GM18861 (cell line): ENCODE measurements around the gene GORAB.
A peak's percentile ranks its signal among the peaks of the same experiment; 100 is the strongest.

Experiments used
- ATAC-seq: cut with Tn5 transposase; IDR thresholded peaks from one replicate; pipeline ENCODE4 v1.9.1; 2021; ENCODE audit not compliant: unreplicated experiment

The GORAB gene

GRCh38 chr1:170537798-170538503 lies 6.0 kb downstream of the GORAB start:
- no peak for ATAC-seq

- ATAC-seq: no peak
Observed at GRCh38 chr1:170538687-170539086, 6.7 kb downstream of the GORAB start.

- no peak for ATAC-seq
Observed at GRCh38 chr1:170539154-170539553, 7.2 kb downstream of the GORAB start.

GRCh38 chr1:170544624-170545023 lies 12.7 kb downstream of the GORAB start:
- no peak for ATAC-seq

- no peak for ATAC-seq
Observed at GRCh38 chr1:170545476-170545875, 13.5 kb downstream of the GORAB start.

GRCh38 chr1:170547255-170547654 lies 15.3 kb downstream of the GORAB start:
- ATAC-seq: no peak

GRCh38 chr1:170548497-170548896 lies 16.5 kb downstream of the GORAB start:
- ATAC-seq: no peak

GRCh38 chr1:170555370-170555769 lies 23.4 kb downstream of the GORAB start:
- ATAC-seq: no peak

GRCh38 chr1:170556917-170557316 lies 25.0 kb downstream of the GORAB start:
- no peak for ATAC-seq

- ATAC-seq: no peak
Observed at GRCh38 chr1:170558731-170559130, 26.8 kb downstream of the GORAB start.

- ATAC-seq: no peak
Observed at GRCh38 chr1:170559166-170559565, 27.2 kb downstream of the GORAB start.

- no peak for ATAC-seq
Observed at GRCh38 chr1:170560681-170561285, 28.8 kb downstream of the GORAB start.

GRCh38 chr1:170562646-170563338 lies 30.8 kb downstream of the GORAB start:
- ATAC-seq: peak; percentile 70

- no peak for ATAC-seq
Observed at GRCh38 chr1:170567214-170567613, 35.2 kb downstream of the GORAB start.

- no peak for ATAC-seq
Observed at GRCh38 chr1:170568197-170568596, 36.2 kb downstream of the GORAB start.

GRCh38 chr1:170576980-170577379 lies 45.0 kb downstream of the GORAB start:
- no peak for ATAC-seq

GRCh38 chr1:170578359-170578758 lies 46.4 kb downstream of the GORAB start:
- no peak for ATAC-seq

GRCh38 chr1:170580636-170581440 lies 48.9 kb downstream of the GORAB start:
- no peak for ATAC-seq

GRCh38 chr1:170583186-170583585 lies 51.2 kb downstream of the GORAB start:
- no peak for ATAC-seq

- ATAC-seq: no peak
Observed at GRCh38 chr1:170586321-170587252, 54.6 kb downstream of the GORAB start.
